ENCODE results near the gene CDH15. TPM values are rescaled to one million over a fixed set of nuclear protein-coding genes. Genes with fewer than 3 reads are reported as not detected.

CDH15 gene
- total and polyA plus RNA-seq, 2 of the 13 experiments (the other 11 are each of a cell fraction or from before 2014, with no cell fraction given) = 0.74 to 2.2 TPM

GRCh38 chr16:89217388-89218191, 46.0 kb downstream of the CDH15 start, which contains the start of gene ZNF778 (continued):
- TF ChIP-seq ZNF281 (CRISPR knock-in tag; IDR thresholded peaks at IDR 0.05; ENCODE audit: borderline replicate concordance) (0 out of 2 replicates have a peak, but pooled peaks have one; percentile 6), ZNF709 (CRISPR knock-in tag; IDR thresholded peaks at IDR 0.05) (no peak; the same call in 1 of the 2 replicates), ZNF598 (CRISPR knock-in tag; IDR thresholded peaks at IDR 0.05; ENCODE audit: borderline replicate concordance) (peak; percentile 97; the same call in 1 of the 2 replicates), RERE (CRISPR knock-in tag; IDR thresholded peaks at IDR 0.05; ENCODE audit: low read depth) (peak; percentile 46; the same call in 1 of the 2 replicates), ZNF543 (CRISPR knock-in tag; IDR thresholded peaks at IDR 0.05) (peak; percentile 87; the same call in 1 of the 2 replicates), ZNF589 (CRISPR knock-in tag; conservative IDR thresholded peaks at IDR 0.05) (no peak), HMGXB3 (CRISPR knock-in tag; IDR thresholded peaks at IDR 0.05; ENCODE audit: borderline replicate concordance) (peak; percentile 69), CEBPZ (IDR thresholded peaks at IDR 0.05; ENCODE audit: low read length) (no peak), TFAP4 (IDR thresholded peaks at IDR 0.05; ENCODE audit: borderline replicate concordance, low read depth) (peak; percentile 99)
